HepG2 (cell line): ENCODE results near the gene GDF15. TPM values are rescaled to one million over a fixed set of nuclear protein-coding genes. Genes with fewer than 3 reads are reported as not detected.

Source experiments
- ATAC-seq: fragments of 200-7000 bp; cut with Tn5 transposase; 3 replicates; pipeline ENCODE4 v1.9.1; 2020; ENCODE audit warnings: mild to moderate bottlenecking, moderate library complexity
- BruUV-seq: library from RNA; stranded (reverse); fragments of 400-500 nt; replicated peaks from 2 replicates; lab custom pipeline; 2021; lab: Mats Ljungman, UMichigan
- CTCF ChIA-PET: fragments of 300-600 bp; formaldehyde crosslinking; extraction: SDS; loops from one replicate; lab custom pipeline; 2021; ENCODE audit warnings: low total read pairs, inconsistent platforms, low intra/inter-chr PET ratio; lab: Yijun Ruan, JAX
- POLR2A ChIA-PET: fragments of 350-600 bp; sonication (Branson Sonifier 250); formaldehyde crosslinking; loops from one replicate; lab custom pipeline; 2020; ENCODE audit warnings: antibody characterized with exemption, inconsistent platforms; lab: Yijun Ruan, JAX
- DNase-seq: peaks from one replicate; pipeline ENCODE4 v3.0.0-alpha.2; 2015; ENCODE audit warnings: low spot score
- FAIRE-seq: peaks from 3 replicates; lab custom pipeline; 2011; peaks lifted over from hg19 to GRCh38; lab: Jason Lieb, UNC
- H2AFZ ChIP-seq: one replicate; pipeline ENCODE4 v1.6.1; 2011; ENCODE audit warnings: low read length, inconsistent platforms
- H3K27ac ChIP-seq: fragments of 300-600 bp; 3 replicates; pipeline ENCODE4 v1.8.0; 2011; ENCODE audit warnings: mixed run types, mild to moderate bottlenecking, mixed read lengths, low read length, inconsistent platforms; ENCODE audit not compliant: insufficient read depth; ENCODE audit errors: extremely low read length
- H3K27me3 ChIP-seq, 2 experiments: fragments of 200-600 bp in 1 of 2; 2 replicates in 1 of 2; 3 replicates in 1 of 2; pipeline versions ENCODE4 v1.6.0 to v1.8.0; 2011; ENCODE audit warnings: low read length in 2 of 2, mild to moderate bottlenecking in 2 of 2, moderate library complexity in 2 of 2, inconsistent platforms in 1 of 2; ENCODE audit not compliant: insufficient read depth in 2 of 2, control insufficient read depth in 1 of 2
- H3K36me3 ChIP-seq, 2 experiments: fragments of 200-600 bp in 1 of 2; replicated peaks in 1 of 2; 2 replicates in 1 of 2; 3 replicates in 1 of 2; pipeline versions ENCODE4 v1.5.1 to v1.8.0; 2011; ENCODE audit warnings: low read length in 2 of 2, inconsistent platforms in 1 of 2; ENCODE audit not compliant: insufficient read depth in 2 of 2, control insufficient read depth in 1 of 2
- H3K4me1 ChIP-seq: 2 replicates; pipeline ENCODE4 v1.5.1; 2012; ENCODE audit warnings: low read length, inconsistent platforms; ENCODE audit not compliant: insufficient read depth
- H3K4me2 ChIP-seq: 2 replicates; pipeline ENCODE4 v1.6.0; 2011; ENCODE audit warnings: low read depth, low read length, inconsistent platforms
- H3K4me3 ChIP-seq, 3 experiments: fragments of 200-600 bp in 1 of 3; sonication (generic), shearing (Covaris generic) in 1 of 3; replicated peaks in 1 of 3; 2 replicates each; pipeline ENCODE4 v1.5.1; 2011 to 2016; ENCODE audit warnings: low read length in 3 of 3, inconsistent platforms in 2 of 3, low read depth in 2 of 3, mild to moderate bottlenecking in 2 of 3, control low read depth in 1 of 3, mixed read lengths in 1 of 3; ENCODE audit not compliant: insufficient read depth in 1 of 3
- H3K79me2 ChIP-seq: one replicate; pipeline ENCODE4 v1.6.1; 2011; ENCODE audit warnings: low read length, inconsistent platforms; ENCODE audit not compliant: insufficient read depth
- H3K9ac ChIP-seq: 2 replicates; pipeline ENCODE4 v1.6.0; 2011; ENCODE audit warnings: mild to moderate bottlenecking, low read depth, low read length, inconsistent platforms; ENCODE audit not compliant: insufficient read depth
- H3K9me3 ChIP-seq: 2 replicates; pipeline ENCODE4 v1.5.1; 2012; ENCODE audit warnings: mild to moderate bottlenecking, low read length
- H4K20me1 ChIP-seq: 2 replicates; pipeline ENCODE4 v1.6.0; 2011; ENCODE audit warnings: inconsistent platforms, mild to moderate bottlenecking, low read length, moderate library complexity; ENCODE audit not compliant: insufficient read depth
- DMAP1 ChIP-seq: IDR thresholded peaks from 2 replicates; pipeline ENCODE4 v1.6.1; 2016
- FLYWCH1 ChIP-seq: sonication (generic); formaldehyde crosslinking; IDR thresholded peaks from 2 replicates; pipeline ENCODE4 v1.8.1; 2023; ENCODE audit warnings: mild to moderate bottlenecking, missing genetic modification reagents
- ISX ChIP-seq: sonication (generic); formaldehyde crosslinking; conservative IDR thresholded peaks from 2 replicates; pipeline ENCODE4 v1.5.0; 2020; ENCODE audit warnings: missing genetic modification reagents
- KDM3A ChIP-seq: IDR thresholded peaks from 2 replicates; pipeline ENCODE4 v1.6.1; 2018; ENCODE audit warnings: low read depth, missing compliant biosample characterization
- PAWR ChIP-seq: sonication (generic); formaldehyde crosslinking; IDR thresholded peaks from 2 replicates; pipeline ENCODE4 v1.4.0; 2020; ENCODE audit warnings: missing genetic modification reagents, mild to moderate bottlenecking, borderline replicate concordance
- PHF21A ChIP-seq: sonication (generic); formaldehyde crosslinking; IDR thresholded peaks from 2 replicates; pipeline ENCODE4 v1.5.0; 2020; ENCODE audit warnings: mild to moderate bottlenecking, missing genetic modification reagents
- PRDM4 ChIP-seq: sonication (generic); formaldehyde crosslinking; IDR thresholded peaks from 2 replicates; pipeline ENCODE4 v1.9.0; 2021; ENCODE audit warnings: missing genetic modification reagents, borderline replicate concordance
- PRPF4 ChIP-seq: fragments of 200-400 bp; formaldehyde crosslinking; IDR thresholded peaks from 2 replicates; pipeline ENCODE4 v1.6.1; 2016; ENCODE audit warnings: low read length, low read depth; ENCODE audit not compliant: poor library complexity, severe bottlenecking
- SCMH1 ChIP-seq: sonication (generic); formaldehyde crosslinking; IDR thresholded peaks from 2 replicates; pipeline ENCODE4 v1.9.0; 2021; ENCODE audit warnings: missing genetic modification reagents, mild to moderate bottlenecking, borderline replicate concordance
- ZBTB14 ChIP-seq: sonication (generic); formaldehyde crosslinking; IDR thresholded peaks from 2 replicates; pipeline ENCODE4 v1.4.0; 2020; ENCODE audit warnings: missing genetic modification reagents
- ZBTB33 ChIP-seq: sonication (generic); formaldehyde crosslinking; IDR thresholded peaks from 2 replicates; pipeline ENCODE4 v1.4.0; 2020; ENCODE audit warnings: missing genetic modification reagents
- ZNF17 ChIP-seq: sonication (generic); formaldehyde crosslinking; IDR thresholded peaks from 2 replicates; pipeline ENCODE4 v1.5.0; 2020; ENCODE audit warnings: mild to moderate bottlenecking, missing genetic modification reagents
- ZNF263 ChIP-seq: sonication (generic); formaldehyde crosslinking; IDR thresholded peaks from 2 replicates; pipeline ENCODE4 v1.4.0; 2020; ENCODE audit warnings: missing genetic modification reagents
- ZNF317 ChIP-seq: sonication (generic); formaldehyde crosslinking; IDR thresholded peaks from 2 replicates; pipeline ENCODE4 v1.5.0; 2020; ENCODE audit warnings: mild to moderate bottlenecking, missing genetic modification reagents
- WGBS: methylation state at CpG from one replicate; pipeline ENCODE4 v1.1.6; 2017; ENCODE audit warnings: low lambda C conversion rate; 5-methylcytosine and 5-hydroxymethylcytosine counted together
- in situ Hi-C: cut with HindIII; loops from 2 replicates; pipeline ENCODE4 v1.10.0; 2017; ENCODE audit warnings: low pct_unique_long_range_greater_than_20kb; ENCODE audit not compliant: extremely low pct_ligation_motif_present
- intact Hi-C: fragments of 100-400 bp; cut with micrococcal nuclease; formaldehyde crosslinking; loops from one replicate; pipeline ENCODE4 v1.10.0; 2022; ENCODE audit not compliant: unreplicated experiment
- polyA plus RNA-seq, 8 experiments: library from polyadenylated mRNA; depleted of rRNA in 3 of 8; stranded (reverse) in 7 of 8; unstranded in 1 of 8; fragments of >200 nt; fragmentation: Illumina TruSeq in 4 of 8; extraction: Trizol in 4 of 8; gene quantifications; 2 replicates each; pipeline versions ENCODE4 v1.2.1 to v1.2.3, GENCODE V29; 2011 to 2016; ENCODE audit warnings: low read depth in 4 of 8, missing spikeins in 1 of 8, mixed read lengths in 1 of 8; ENCODE audit not compliant: insufficient read depth in 1 of 8
- total RNA-seq, 5 experiments: library from RNA; depleted of rRNA; stranded (reverse); fragments of >200 nt; fragmentation: Illumina TruSeq; extraction: Trizol; gene quantifications; 2 replicates each; pipeline ENCODE4 v1.2.3, GENCODE V29; 2016; ENCODE audit warnings: low read depth in 1 of 5
- TF ChIP-seq, protein P1 (sequence below): sonication (generic); formaldehyde crosslinking; IDR thresholded peaks from 2 replicates; pipeline ENCODE4 v1.8.1; 2023; ENCODE audit warnings: mild to moderate bottlenecking, missing genetic modification reagents

GDF15 gene
- total and polyA plus RNA-seq, 2 of the 13 experiments (the other 11 are each of a cell fraction or from before 2014, with no cell fraction given), result 146 to 422 TPM

DNA sequence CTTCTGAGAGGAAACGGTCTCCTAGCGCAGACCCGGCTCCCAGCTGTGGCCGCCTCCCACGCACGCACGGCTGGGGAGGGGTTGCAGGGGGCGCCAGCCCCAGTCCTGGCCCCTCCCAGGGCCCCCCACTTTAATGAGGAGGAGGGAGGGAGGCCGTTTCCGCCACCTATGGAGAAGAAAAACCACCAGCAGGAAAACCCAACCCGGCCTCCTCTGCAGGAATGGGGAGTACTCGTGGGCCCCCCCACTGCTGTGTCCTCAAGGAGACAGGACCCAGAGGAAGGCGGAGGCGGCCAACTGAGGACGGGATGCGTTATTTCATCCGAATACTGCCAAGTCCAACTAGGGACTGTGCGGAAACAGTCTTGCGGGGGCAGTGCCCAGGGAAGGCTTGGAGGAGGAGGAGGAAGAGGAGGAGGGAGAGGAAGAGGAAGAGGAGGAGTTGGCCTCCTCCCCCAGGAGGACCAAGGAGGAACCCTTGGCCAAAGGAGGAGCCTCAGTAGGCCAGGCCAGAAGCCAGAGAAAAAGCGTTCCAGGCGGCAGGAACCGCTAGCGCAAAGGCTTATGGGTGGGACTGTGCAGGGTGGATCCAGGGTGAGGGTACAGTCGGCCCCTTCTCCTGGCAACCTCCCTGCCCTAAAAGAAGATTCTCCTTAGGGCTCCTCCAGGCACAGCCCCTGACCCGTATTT is 29.4 kb downstream of the GDF15 start (continued):
- TF ChIP-seq PRDM4 (CRISPR knock-in tag) (no peak), ZNF317 (no peak), PHF21A (CRISPR knock-in tag) (no peak), ZNF263 (CRISPR knock-in tag) (peak; percentile 84), ZBTB33 (peak; percentile 77; the same call in 1 of the 2 replicates)
- TF ChIP-seq, all 625 proteins: peak for 2

- H3K27me3 ChIP-seq, result no peaks in the 10 kb centered on the region
- peaks cover 6% of the 10 kb centered on the region; the same call in 1 of the 2 replicates for H4K20me1 ChIP-seq
- ChIA-PET POLR2A (interaction anchor here (0.6 to 3.7 kb wide), 10 partner anchors 15 to 135 kb away, joined by 3 to 25 read pairs (median 4); partner anchors contain the start of genes GDF15, JUND and LSM4), CTCF (no interaction called here)
- peak overlapping the region; percentile 47 for H3K27ac ChIP-seq
- no TSS peak for BruUV-seq
- FAIRE-seq (no peak), DNase-seq (peak; percentile 70), ATAC-seq (peak; percentile 53)
- peaks cover 16% of the 10 kb centered on the region for H3K79me2 ChIP-seq
- no peaks in the 10 kb centered on the region for H3K9me3 ChIP-seq
- in situ Hi-C loops, result loop anchor here (10.0 kb wide), 2 partner anchors 142 to 212 kb away; partner anchors contain the start of genes IQCN and RAB3A
- H3K4me3 ChIP-seq, result peak overlapping the region; percentile 42 to 78 (median 54)
- H3K9ac ChIP-seq, result peak overlapping the region; percentile 64
- peaks cover 66% of the 10 kb centered on the region for H3K4me1 ChIP-seq
- no peak overlapping the region for H2AFZ ChIP-seq
- peak overlapping the region; percentile 85 for H3K4me2 ChIP-seq
- intact Hi-C loops, result no loop called here
- H3K36me3 ChIP-seq, result no peaks in the 10 kb centered on the region
- WGBS, result 2% methylated on average over 44 of the region's 44 CpGs
- TF ChIP-seq, protein P1, sequence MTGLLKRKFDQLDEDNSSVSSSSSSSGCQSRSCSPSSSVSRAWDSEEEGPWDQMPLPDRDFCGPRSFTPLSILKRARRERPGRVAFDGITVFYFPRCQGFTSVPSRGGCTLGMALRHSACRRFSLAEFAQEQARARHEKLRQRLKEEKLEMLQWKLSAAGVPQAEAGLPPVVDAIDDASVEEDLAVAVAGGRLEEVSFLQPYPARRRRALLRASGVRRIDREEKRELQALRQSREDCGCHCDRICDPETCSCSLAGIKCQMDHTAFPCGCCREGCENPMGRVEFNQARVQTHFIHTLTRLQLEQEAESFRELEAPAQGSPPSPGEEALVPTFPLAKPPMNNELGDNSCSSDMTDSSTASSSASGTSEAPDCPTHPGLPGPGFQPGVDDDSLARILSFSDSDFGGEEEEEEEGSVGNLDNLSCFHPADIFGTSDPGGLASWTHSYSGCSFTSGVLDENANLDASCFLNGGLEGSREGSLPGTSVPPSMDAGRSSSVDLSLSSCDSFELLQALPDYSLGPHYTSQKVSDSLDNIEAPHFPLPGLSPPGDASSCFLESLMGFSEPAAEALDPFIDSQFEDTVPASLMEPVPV, result no peak
- TF ChIP-seq DMAP1 (CRISPR knock-in tag) (no peak), ZBTB14 (CRISPR knock-in tag) (no peak), SCMH1 (CRISPR knock-in tag) (no peak), ISX (no peak), ZNF17 (CRISPR knock-in tag) (no peak), PAWR (CRISPR knock-in tag) (no peak), FLYWCH1 (no peak), PRPF4 (no peak), KDM3A (CRISPR knock-in tag) (no peak)
Observed at GRCh38 chr19:18416778-18417249, 30.9 kb downstream of the GDF15 start.
